OCI-LY7 (cell line): Measurements from ENCODE around the gene MEF2A.

Experiments
- EZH2phosphoT487 ChIP-seq: fragments of 200-600 bp; sonication (generic); IDR thresholded peaks from 2 replicates; pipeline ENCODE4 v1.6.1; 2018; ENCODE audit warnings: low read depth, borderline replicate concordance, mild to moderate bottlenecking, mixed run types, antibody characterized with exemption, low read length, moderate library complexity, mixed read lengths
- TF ChIP-seq, protein P1 (sequence below): fragments of 200-600 bp; sonication (generic); conservative IDR thresholded peaks from 2 replicates; pipeline ENCODE4 v1.5.1; 2014; ENCODE audit warnings: mild to moderate bottlenecking, antibody characterized with exemption, low read length, moderate library complexity, mixed read lengths

DNA sequence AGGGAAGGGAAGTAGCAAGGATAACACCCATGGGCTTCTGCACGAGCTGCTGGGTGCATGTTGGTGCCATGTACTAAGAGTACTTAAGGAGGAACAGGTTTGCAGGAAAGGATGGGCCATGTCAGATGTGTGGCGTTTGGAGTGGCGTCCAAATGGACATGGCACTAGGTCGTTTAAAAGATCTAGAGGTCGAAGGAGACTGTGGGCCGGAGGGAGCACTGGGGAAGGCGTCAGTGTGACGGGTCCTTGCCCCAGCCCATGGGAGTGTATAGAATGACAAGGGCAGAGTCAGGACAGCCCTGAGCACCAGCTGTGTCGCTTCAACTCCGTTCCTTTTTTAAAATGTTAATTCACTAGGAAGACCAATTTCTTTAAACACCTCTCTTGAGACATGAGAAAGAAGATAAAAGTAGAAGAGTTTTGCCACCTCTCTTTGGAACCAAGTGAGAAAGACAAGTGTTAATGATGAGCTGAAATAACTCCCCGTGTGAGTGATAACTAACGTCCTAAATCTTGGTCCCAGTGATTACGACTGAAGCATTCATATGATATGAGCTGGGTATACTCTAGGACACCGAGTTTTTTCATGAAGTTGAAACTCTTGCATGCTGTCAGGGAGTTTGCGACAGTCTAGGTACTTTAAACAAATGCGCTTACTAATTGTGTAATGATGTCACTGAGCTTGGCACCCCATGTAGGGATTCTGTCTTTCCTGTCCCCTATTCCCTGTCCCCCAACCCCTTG is 143.6 kb downstream of the MEF2A start:
- TF ChIP-seq, protein P1, sequence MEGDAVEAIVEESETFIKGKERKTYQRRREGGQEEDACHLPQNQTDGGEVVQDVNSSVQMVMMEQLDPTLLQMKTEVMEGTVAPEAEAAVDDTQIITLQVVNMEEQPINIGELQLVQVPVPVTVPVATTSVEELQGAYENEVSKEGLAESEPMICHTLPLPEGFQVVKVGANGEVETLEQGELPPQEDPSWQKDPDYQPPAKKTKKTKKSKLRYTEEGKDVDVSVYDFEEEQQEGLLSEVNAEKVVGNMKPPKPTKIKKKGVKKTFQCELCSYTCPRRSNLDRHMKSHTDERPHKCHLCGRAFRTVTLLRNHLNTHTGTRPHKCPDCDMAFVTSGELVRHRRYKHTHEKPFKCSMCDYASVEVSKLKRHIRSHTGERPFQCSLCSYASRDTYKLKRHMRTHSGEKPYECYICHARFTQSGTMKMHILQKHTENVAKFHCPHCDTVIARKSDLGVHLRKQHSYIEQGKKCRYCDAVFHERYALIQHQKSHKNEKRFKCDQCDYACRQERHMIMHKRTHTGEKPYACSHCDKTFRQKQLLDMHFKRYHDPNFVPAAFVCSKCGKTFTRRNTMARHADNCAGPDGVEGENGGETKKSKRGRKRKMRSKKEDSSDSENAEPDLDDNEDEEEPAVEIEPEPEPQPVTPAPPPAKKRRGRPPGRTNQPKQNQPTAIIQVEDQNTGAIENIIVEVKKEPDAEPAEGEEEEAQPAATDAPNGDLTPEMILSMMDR = no peak
- no peak for TF ChIP-seq EZH2phosphoT487
